AG04449 (cell line): ENCODE measurements around the gene RNASET2.

Experiments
- CTCF ChIA-PET: fragments of 350-600 bp; formaldehyde crosslinking; extraction: SDS; loops from one replicate; lab custom pipeline; 2021; ENCODE audit warnings: antibody characterized with exemption; lab: Yijun Ruan, JAX
- POLR2A ChIA-PET: fragments of 400-600, 350-600 bp; formaldehyde crosslinking; extraction: SDS; loops from one replicate; lab custom pipeline; 2020; ENCODE audit warnings: antibody characterized with exemption, inconsistent platforms; lab: Yijun Ruan, JAX
- DNase-seq: peaks from one replicate; pipeline ENCODE4 v3.0.0-alpha.2; 2010; ENCODE audit warnings: low read depth, low spot score
- H3K4me3 ChIP-seq: 2 replicates; pipeline ENCODE4 v1.5.1; 2011; ENCODE audit warnings: low read depth, mild to moderate bottlenecking, control low read depth, low read length
- TF ChIP-seq, protein P1 (sequence below): IDR thresholded peaks from one replicate; pipeline ENCODE4 v1.5.1; 2011; ENCODE audit warnings: mild to moderate bottlenecking, moderate library complexity, low read length, control low read depth, inconsistent platforms; ENCODE audit not compliant: insufficient read depth; ENCODE audit errors: missing control alignments

RNASET2 gene

DNA sequence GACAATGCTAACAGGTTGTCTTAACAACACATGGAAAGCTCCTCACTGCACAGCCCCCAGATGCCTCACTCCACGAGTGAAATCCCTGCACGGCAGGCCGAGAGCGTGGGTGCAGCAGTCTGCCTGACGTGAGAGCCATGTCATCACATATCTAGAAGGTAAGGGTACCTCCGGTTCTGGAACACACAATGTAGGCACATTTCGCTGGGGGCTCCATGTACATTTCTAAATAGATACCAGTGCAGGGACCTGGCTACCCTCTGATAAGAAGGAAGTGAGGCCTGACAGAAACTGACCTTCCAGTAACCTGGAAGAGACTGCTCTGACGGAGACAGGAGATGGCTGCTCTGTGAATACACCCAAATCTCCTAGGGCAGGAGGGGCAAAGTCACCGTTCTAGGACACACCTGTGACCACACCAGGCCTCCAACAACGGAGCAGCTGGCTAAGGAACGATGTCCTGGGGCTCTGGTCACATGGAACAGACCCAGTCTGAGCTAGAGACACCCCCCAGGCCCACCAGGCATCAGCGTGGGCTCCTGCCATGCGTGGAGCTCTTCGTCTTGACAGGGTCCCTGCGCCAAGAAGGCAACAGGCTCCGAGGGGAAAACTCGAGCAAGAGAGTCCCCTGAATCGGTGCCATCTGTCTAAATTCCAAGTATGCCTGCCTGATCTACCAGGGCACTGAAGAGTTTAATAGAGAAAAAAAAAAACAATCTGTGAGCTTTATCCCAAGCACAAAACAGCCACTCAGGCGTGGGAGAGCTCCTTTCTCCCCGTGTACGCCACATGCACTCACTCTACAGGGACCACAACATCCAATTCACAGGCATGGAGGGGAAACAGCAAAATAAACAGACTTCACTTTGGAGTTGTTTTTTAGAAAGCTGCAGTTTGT is 27.5 kb downstream of the RNASET2 start:
- TF ChIP-seq, protein P1, sequence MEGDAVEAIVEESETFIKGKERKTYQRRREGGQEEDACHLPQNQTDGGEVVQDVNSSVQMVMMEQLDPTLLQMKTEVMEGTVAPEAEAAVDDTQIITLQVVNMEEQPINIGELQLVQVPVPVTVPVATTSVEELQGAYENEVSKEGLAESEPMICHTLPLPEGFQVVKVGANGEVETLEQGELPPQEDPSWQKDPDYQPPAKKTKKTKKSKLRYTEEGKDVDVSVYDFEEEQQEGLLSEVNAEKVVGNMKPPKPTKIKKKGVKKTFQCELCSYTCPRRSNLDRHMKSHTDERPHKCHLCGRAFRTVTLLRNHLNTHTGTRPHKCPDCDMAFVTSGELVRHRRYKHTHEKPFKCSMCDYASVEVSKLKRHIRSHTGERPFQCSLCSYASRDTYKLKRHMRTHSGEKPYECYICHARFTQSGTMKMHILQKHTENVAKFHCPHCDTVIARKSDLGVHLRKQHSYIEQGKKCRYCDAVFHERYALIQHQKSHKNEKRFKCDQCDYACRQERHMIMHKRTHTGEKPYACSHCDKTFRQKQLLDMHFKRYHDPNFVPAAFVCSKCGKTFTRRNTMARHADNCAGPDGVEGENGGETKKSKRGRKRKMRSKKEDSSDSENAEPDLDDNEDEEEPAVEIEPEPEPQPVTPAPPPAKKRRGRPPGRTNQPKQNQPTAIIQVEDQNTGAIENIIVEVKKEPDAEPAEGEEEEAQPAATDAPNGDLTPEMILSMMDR: no peak

DNA sequence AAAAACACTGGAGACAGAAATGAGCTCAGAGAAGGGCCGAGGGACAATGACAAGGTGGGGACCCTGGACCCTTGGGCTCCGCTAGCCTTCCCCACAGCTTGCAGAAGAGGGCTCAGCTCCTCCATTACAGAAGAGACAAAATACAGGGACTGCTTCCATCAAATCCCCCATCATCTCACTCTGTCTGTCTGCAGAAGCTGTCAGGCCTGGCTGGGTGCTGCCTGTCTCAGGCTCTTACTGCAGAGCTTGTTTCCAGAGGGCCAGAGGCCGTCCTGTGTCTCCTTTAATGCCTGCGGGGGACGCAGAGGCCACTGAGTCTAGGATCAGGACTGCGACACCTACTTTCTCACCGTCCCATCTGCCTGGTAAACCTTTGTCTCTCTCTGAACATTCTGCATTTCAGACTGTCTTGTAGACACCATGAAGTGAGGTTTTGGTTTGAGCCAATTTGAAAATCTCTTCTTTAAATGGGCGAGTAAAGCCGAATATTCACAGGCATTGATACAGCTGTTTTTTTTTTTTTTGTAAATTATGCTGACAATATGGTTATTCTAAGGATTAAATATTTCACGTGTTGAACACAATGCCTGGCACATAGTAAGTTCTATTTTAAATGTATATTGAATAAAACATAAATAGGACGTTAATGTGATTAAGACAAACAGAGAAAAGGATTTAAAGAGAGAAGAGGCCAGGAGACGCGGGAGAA is 28.3 kb downstream of the RNASET2 start:
- POLR2A ChIA-PET: no interaction called here
- CTCF ChIA-PET: no interaction called here
- TF ChIP-seq, protein P1: no peak
- H3K4me3 ChIP-seq: no peak overlapping the region
- DNase-seq: no peak

More for the DNA sequence above, 27.5 kb downstream of the RNASET2 start:
- CTCF ChIA-PET: no interaction called here
- no peak for DNase-seq
- POLR2A ChIA-PET: no interaction called here
- no peak overlapping the region for H3K4me3 ChIP-seq

DNA sequence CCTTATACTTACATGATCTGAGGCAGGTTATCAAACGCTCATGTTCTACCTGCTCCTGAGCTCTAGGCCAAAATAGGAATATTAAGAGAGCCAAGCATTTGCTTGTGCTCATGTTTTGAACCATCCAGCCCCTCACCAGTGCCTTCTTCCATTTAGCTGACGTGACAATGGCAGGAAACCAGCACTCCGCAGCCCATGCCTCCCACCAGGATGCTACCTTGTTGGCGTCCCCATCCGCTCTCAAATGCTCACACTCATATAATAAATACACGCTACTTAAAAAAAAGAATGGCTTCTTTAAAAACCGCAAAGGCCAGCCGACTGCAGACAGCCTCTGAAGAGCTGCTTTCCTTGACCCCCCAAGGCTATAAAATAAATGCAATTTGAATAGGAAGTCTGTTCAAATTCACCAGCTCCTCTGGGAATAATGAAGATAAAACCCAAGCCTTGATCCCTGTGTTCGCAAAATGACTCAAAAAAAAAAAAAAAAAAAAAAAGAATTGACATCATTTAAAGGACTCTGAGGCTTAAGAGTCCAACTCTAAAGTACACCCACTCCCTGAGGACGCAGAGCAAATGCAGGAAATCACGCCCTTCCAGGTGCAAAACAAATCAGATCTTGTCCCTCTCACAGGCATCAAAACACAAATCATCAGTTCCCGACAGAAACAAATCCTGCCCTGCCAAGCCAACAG is 29.0 kb downstream of the RNASET2 start:
- POLR2A ChIA-PET: no interaction called here
- H3K4me3 ChIP-seq: no peak overlapping the region
- TF ChIP-seq, protein P1: no peak
- no peak for DNase-seq
- CTCF ChIA-PET: no interaction called here

DNA sequence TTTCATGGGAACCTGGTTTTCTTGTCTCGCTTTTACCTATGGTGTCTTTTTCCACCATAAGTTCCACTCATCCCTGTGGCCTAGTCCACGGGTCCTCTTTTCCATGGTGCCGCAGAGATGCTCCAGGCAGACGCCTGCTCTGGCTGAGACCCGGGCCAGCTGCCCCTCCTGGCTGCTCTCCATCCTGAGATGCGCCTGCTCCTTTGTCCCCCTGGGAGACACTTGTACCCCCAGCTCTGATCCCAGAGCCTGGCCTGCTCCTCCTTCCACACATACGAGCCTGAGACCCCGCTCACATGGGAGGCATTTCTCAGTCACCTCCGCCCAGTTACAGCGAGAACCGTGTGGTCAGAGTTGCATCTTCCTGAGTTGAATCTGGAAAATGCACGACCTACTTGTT is 29.6 kb downstream of the RNASET2 start:
- TF ChIP-seq, protein P1: no peak
- ChIA-PET CTCF (no interaction called here), POLR2A (no interaction called here)
- DNase-seq: no peak
- H3K4me3 ChIP-seq: no peak overlapping the region

DNA sequence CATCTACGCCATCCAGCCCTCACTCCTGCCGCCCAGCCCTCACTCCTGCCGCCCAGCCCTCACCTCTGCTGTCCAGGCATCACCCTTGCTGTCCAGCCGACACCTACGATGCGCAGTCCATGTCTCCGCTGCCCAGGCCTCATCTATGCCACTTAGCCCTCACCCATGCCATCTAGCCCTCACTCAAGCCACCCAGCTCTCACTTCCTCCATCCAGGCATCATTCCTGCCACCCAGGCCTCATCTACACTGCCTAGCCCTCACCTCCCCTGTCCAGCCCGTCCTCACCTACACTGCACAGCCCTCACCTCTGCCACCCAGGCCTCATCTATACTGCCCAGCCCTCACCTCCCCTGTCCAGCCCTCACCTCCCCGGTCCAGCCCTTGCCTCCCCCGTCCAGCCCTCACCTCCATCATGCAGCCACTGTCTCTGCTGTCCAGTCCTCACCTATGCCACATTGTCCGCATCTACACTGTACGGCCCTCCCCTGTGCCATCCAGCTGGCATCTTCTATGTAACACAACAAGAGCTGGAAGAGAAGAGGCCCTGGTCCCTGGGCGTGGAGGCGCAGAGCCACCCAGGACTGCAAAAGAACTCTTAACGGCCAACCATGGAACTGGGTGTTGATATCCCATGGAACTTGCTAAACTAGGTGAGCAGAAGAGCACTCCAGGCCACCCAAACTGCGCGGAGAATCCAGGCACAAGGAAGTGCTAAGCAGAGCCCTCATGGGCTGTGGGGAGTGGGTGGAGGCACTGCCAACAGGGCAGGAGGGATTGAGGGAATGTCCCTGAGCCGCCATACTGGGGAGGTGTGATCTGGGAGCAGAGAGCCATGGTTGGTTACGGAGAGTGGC is 31.0 kb downstream of the RNASET2 start:
- DNase-seq: no peak
- POLR2A ChIA-PET: no interaction called here
- TF ChIP-seq, protein P1: no peak
- CTCF ChIA-PET: no interaction called here
- H3K4me3 ChIP-seq: no peak overlapping the region
